ENCODE measurements around the gene ACTR1A. TPM values are rescaled to one million over a fixed set of nuclear protein-coding genes. Genes with fewer than 3 reads are reported as not detected.

Gene ACTR1A
- 151 and 165 TPM in 2 replicates for total RNA-seq

- peak; percentile 100 for DNase-seq (ENCODE audit: low read depth)
- Histone ChIP-seq H3K27me3 (ENCODE audit: control insufficient read depth, insufficient read depth, low read length) (no peaks in the 10 kb centered on the region), H3K36me3 (ENCODE audit: control insufficient read depth, insufficient read depth, low read length) (no peaks in the 10 kb centered on the region), H3K4me3 (ENCODE audit: low read depth, low read length) (peak within 1 kb of the TSS; percentile 89)
- no peak for TF ChIP-seq CTCF (IDR thresholded peaks at IDR 0.05; ENCODE audit: insufficient read depth, low read length, poor library complexity, severe bottlenecking)
Observed at GRCh38 chr10:102502337-102503151, at the start of gene ACTR1A. Gene ACTR1A (minus strand): TSS chr10:102502712. CDS start chr10:102502647, 65 bp downstream.

GRCh38 chr10:102550636-102551210 is 48.2 kb upstream of the ACTR1A start:
- DNase-seq (ENCODE audit: low read depth) = no peak
- no peak for TF ChIP-seq CTCF (IDR thresholded peaks at IDR 0.05; ENCODE audit: insufficient read depth, low read length, poor library complexity, severe bottlenecking)
- H3K4me3 ChIP-seq (ENCODE audit: low read depth, low read length) = no peak overlapping the region

GRCh38 chr10:102549549-102549948 is 47.0 kb upstream of the ACTR1A start:
- Histone ChIP-seq H3K36me3 (ENCODE audit: control insufficient read depth, insufficient read depth, low read length) (no peaks in the 10 kb centered on the region), H3K27me3 (ENCODE audit: control insufficient read depth, insufficient read depth, low read length) (no peaks in the 10 kb centered on the region)
- no peak for TF ChIP-seq CTCF (IDR thresholded peaks at IDR 0.05; ENCODE audit: insufficient read depth, low read length, poor library complexity, severe bottlenecking)

More at GRCh38 chr10:102550636-102551210, 48.2 kb upstream of the ACTR1A start:
- Histone ChIP-seq H3K36me3 (ENCODE audit: control insufficient read depth, insufficient read depth, low read length) (no peaks in the 10 kb centered on the region), H3K27me3 (ENCODE audit: control insufficient read depth, insufficient read depth, low read length) (no peaks in the 10 kb centered on the region)

GRCh38 chr10:102546606-102547320 is 44.3 kb upstream of the ACTR1A start:
- Histone ChIP-seq H3K4me3 (ENCODE audit: low read depth, low read length) (no peak overlapping the region), H3K36me3 (ENCODE audit: control insufficient read depth, insufficient read depth, low read length) (no peaks in the 10 kb centered on the region), H3K27me3 (ENCODE audit: control insufficient read depth, insufficient read depth, low read length) (no peaks in the 10 kb centered on the region)
- TF ChIP-seq CTCF (IDR thresholded peaks at IDR 0.05; ENCODE audit: insufficient read depth, low read length, poor library complexity, severe bottlenecking) = no peak
- no peak for DNase-seq (ENCODE audit: low read depth)

More at GRCh38 chr10:102549549-102549948, 47.0 kb upstream of the ACTR1A start:
- H3K4me3 ChIP-seq (ENCODE audit: low read depth, low read length) = no peak overlapping the region
- DNase-seq (ENCODE audit: low read depth) = no peak

GRCh38 chr10:102545997-102546396 is 43.5 kb upstream of the ACTR1A start:
- H3K4me3 ChIP-seq (ENCODE audit: low read depth, low read length) = no peak overlapping the region
- H3K27me3 ChIP-seq (ENCODE audit: control insufficient read depth, insufficient read depth, low read length) = no peaks in the 10 kb centered on the region
- no peak for DNase-seq (ENCODE audit: low read depth)
- TF ChIP-seq CTCF (IDR thresholded peaks at IDR 0.05; ENCODE audit: insufficient read depth, low read length, poor library complexity, severe bottlenecking) = no peak
- no peaks in the 10 kb centered on the region for H3K36me3 ChIP-seq (ENCODE audit: control insufficient read depth, insufficient read depth, low read length)

Measured in kidney epithelial cell (primary cell).